ENCODE data around the gene NEK10. TPM values are rescaled to one million over a fixed set of nuclear protein-coding genes. Genes with fewer than 3 reads are reported as not detected.

The NEK10 gene
- total and polyA plus RNA-seq, 4 donors: 3.5 to 60.3 (median 12.8) TPM

DNA sequence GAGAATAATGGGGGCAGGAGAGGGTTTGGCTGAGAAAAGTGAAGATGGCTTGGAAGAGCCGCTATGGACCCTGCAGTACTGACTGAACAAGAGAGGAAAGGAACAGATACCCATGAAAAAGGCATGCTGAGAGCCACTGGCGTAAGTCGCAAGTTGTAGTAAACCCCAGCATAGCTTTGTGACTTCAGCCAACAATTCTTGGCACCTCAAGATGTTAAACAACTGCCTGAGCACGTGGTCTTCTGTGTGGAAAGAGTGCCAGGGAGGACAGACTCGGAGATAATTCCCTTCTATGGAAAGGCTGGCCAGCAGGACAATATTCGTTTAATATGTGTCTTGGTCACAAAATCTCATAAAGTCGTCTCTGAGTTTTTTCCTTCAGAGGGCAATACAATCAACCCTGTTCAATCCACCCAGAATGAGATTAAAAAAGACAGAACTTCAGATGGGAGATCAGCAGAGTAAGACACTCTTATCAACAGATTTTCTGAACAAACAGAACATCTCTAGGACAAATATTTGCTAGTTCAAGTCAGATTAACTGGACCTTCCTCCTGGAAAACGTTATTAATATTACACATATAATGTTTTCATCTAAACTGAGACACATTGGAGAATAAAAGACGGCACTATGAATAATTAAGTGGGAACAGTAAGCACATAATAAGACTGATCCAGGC is 49.2 kb downstream of the NEK10 start:
- peaks cover 0 to 8% (median 7%) of the 10 kb centered on the region in 5 donors for H3K4me1 ChIP-seq (ENCODE audit: control insufficient read depth in 5 of 5, insufficient read depth in 5 of 5, low read length in 5 of 5)
- H3K36me3 ChIP-seq (ENCODE audit: control insufficient read depth in 4 of 4, insufficient read depth in 4 of 4, low read length in 4 of 4): no peaks in the 10 kb centered on the region
- ATAC-seq (ENCODE audit: insufficient read depth, low FRiP score) (no peak), DNase-seq (peak; percentile 45 to 87 (median 83))
- 69 to 80% methylated on average over 9 of the region's 9 CpGs for WGBS, 2 donors
- H3K27ac ChIP-seq (ENCODE audit: low read depth in 1 of 2, low read length in 1 of 2): no peak overlapping the region
- H3K27me3 ChIP-seq (ENCODE audit: control insufficient read depth in 3 of 3, insufficient read depth in 3 of 3, low read length in 2 of 3): no peaks in the 10 kb centered on the region
- H3K9ac ChIP-seq (ENCODE audit: insufficient read depth in 1 of 2, low read length in 2 of 2): no peak overlapping the region
- no peak overlapping the region for H3K4me3 ChIP-seq
- no peaks in the 10 kb centered on the region for H3K9me3 ChIP-seq (ENCODE audit: control insufficient read depth in 4 of 4, insufficient read depth in 3 of 4, low read length in 3 of 4)
- TF ChIP-seq CTCF (IDR thresholded peaks at IDR 0.05; ENCODE audit: control extremely low read depth, extremely low read depth): no peak

- H3K27me3 ChIP-seq (ENCODE audit: control insufficient read depth in 3 of 3, insufficient read depth in 3 of 3, low read length in 2 of 3): no peaks in the 10 kb centered on the region
- H3K36me3 ChIP-seq (ENCODE audit: control insufficient read depth in 4 of 4, insufficient read depth in 4 of 4, low read length in 4 of 4): no peaks in the 10 kb centered on the region
- no peak overlapping the region for H3K4me3 ChIP-seq
- H3K4me1 ChIP-seq (ENCODE audit: control insufficient read depth in 5 of 5, insufficient read depth in 5 of 5, low read length in 5 of 5): peaks cover 0 to 8% (median 7%) of the 10 kb centered on the region in 5 donors
- no peak for DNase-seq
- WGBS, 2 donors: 94 to 96% methylated on average over 2 of the region's 2 CpGs
- no peak for ATAC-seq (ENCODE audit: insufficient read depth, low FRiP score)
- H3K27ac ChIP-seq (ENCODE audit: low read depth in 1 of 2, low read length in 1 of 2): no peak overlapping the region
- TF ChIP-seq CTCF (IDR thresholded peaks at IDR 0.05; ENCODE audit: control extremely low read depth, extremely low read depth): no peak
- H3K9ac ChIP-seq (ENCODE audit: insufficient read depth in 1 of 2, low read length in 2 of 2): no peak overlapping the region
- no peaks in the 10 kb centered on the region for H3K9me3 ChIP-seq (ENCODE audit: control insufficient read depth in 4 of 4, insufficient read depth in 3 of 4, low read length in 3 of 4)
These were observed 49.9 kb downstream of the NEK10 start for GRCh38 chr3:27319304-27319703.

DNA sequence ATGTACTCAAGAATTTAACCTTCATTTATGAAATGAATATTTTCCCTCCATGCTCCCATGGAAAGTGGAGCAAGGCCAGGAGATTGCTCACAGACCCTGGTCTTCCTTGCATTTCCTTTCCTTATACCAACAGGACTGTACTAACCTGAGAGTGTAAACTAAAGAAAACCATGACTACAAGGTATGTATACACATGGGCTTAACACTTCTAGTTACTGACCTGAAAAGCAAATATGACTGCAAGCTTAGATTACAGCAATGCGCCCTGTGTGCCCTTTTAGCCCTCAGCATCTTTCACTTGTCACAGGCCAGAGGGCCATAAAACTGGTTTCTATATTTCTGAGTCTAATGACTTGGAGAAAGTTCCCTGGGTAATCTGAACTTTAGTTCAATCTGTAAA is 52.1 kb downstream of the NEK10 start:
- Histone ChIP-seq H3K27ac (ENCODE audit: low read depth in 1 of 2, low read length in 1 of 2) (no peak overlapping the region), H3K27me3 (ENCODE audit: control insufficient read depth in 3 of 3, insufficient read depth in 3 of 3, low read length in 2 of 3) (no peaks in the 10 kb centered on the region), H3K36me3 (ENCODE audit: control insufficient read depth in 4 of 4, insufficient read depth in 4 of 4, low read length in 4 of 4) (no peaks in the 10 kb centered on the region), H3K4me3 (no peak overlapping the region), H3K9ac (ENCODE audit: insufficient read depth in 1 of 2, low read length in 2 of 2) (no peak overlapping the region), H3K9me3 (ENCODE audit: control insufficient read depth in 4 of 4, insufficient read depth in 3 of 4, low read length in 3 of 4) (no peaks in the 10 kb centered on the region), H3K4me1 (ENCODE audit: control insufficient read depth in 5 of 5, insufficient read depth in 5 of 5, low read length in 5 of 5) (peaks cover 0 to 8% (median 7%) of the 10 kb centered on the region in 5 donors)
- WGBS, 2 donors: 91% methylated on average over 1 of the region's 1 CpG
- TF ChIP-seq CTCF (IDR thresholded peaks at IDR 0.05; ENCODE audit: control extremely low read depth, extremely low read depth): no peak
- ATAC-seq (ENCODE audit: insufficient read depth, low FRiP score) (no peak), DNase-seq (peak in 2 of 3 donors; percentile 23 to 44)

- Histone ChIP-seq H3K4me1 (ENCODE audit: control insufficient read depth in 5 of 5, insufficient read depth in 5 of 5, low read length in 5 of 5) (peaks cover 0 to 7% (median 2%) of the 10 kb centered on the region in 5 donors), H3K27me3 (ENCODE audit: control insufficient read depth in 3 of 3, insufficient read depth in 3 of 3, low read length in 2 of 3) (no peaks in the 10 kb centered on the region), H3K36me3 (ENCODE audit: control insufficient read depth in 4 of 4, insufficient read depth in 4 of 4, low read length in 4 of 4) (no peaks in the 10 kb centered on the region), H3K27ac (ENCODE audit: low read depth in 1 of 2, low read length in 1 of 2) (no peak overlapping the region), H3K9me3 (ENCODE audit: control insufficient read depth in 4 of 4, insufficient read depth in 3 of 4, low read length in 3 of 4) (no peaks in the 10 kb centered on the region), H3K9ac (ENCODE audit: insufficient read depth in 1 of 2, low read length in 2 of 2) (no peak overlapping the region), H3K4me3 (no peak overlapping the region)
- TF ChIP-seq CTCF (IDR thresholded peaks at IDR 0.05; ENCODE audit: control extremely low read depth, extremely low read depth): no peak
- 50 to 72% methylated on average over 2 of the region's 2 CpGs for WGBS, 2 donors
- ATAC-seq (ENCODE audit: insufficient read depth, low FRiP score) (no peak), DNase-seq (no peak)
These were observed 54.2 kb downstream of the NEK10 start for GRCh38 chr3:27315003-27315402.

All from lung (tissue), 12 donors.